Stimulated activated CD4-positive, alpha-beta T cell treated with anti-CD3 and anti-CD28 coated beads, Interleukin-4, amount 100 ng/mL, for 1 hour (primary cell): Measurements from ENCODE around the gene XXYLT1.
"Not testable (repeated sequence)": the region's sequence is repeated elsewhere in the genome, so short reads cannot be mapped to it uniquely, and the experiment has no call there.

Source experiments
- DNase-seq: peaks from one replicate; pipeline ENCODE4 v3.0.0-alpha.2; 2020

XXYLT1 gene

DNA sequence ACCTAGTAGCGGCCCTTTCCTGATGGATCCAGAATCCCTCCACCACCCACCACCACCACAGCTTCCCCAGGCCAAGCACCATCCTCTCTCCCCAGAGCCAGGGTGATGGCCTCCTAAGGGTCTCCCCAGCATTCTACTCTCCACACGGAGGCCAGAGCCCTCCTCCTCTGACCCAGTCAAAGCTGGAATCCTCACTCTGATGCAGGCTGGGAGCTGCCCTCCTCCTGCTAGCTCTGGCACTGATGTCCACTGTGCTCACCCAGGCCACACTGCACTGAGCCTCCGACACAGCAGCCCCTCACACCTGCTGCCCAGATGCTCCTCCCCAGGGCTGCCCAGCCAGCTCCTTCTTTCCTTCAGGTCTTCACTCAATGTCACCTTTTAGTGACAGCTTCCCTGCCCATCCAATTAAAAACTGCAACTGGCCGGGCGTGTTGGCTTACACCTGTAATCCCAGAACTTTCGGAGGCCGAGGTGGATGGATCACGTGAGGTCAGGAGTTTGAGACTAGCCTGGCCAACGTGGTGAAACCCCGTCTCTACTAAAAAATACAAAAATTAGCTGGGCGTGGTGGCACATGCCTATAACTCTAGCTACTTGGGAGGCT, 21.0 kb downstream of the XXYLT1 start:
- DNase-seq, result no peak

DNA sequence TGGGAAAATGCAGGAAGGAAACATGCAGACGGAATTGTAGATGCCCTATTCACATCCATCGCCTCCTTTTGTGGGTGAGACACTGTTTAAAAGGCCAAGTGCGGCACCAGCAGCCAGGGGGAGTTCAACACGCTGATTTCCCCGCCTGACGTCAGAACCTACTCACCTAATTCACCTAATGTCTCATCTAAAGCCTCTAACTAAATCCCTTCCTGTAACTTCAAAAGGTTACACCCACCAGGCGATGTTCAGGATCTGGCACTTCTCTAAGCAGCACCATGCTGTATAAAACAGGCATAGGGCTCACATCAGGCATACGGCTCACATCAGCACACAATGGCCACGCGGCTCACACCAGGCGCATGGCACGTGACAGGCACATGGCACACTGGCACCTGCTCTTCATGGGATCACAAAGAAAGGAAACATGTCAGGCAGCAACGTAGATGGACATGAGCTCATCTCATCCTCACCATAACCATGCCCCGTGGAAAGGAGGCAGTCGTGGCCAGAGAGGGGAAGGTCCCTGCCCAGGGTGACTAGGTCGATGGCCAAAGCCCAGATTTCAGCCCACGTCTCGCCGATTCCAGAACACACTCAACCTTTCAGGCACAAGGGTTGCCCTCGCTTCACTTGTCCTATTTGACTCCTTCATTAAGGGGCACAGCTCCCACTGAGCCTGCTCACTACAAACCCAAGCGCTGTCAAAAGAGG, 21.7 kb downstream of the XXYLT1 start:
- no peak for DNase-seq

DNA sequence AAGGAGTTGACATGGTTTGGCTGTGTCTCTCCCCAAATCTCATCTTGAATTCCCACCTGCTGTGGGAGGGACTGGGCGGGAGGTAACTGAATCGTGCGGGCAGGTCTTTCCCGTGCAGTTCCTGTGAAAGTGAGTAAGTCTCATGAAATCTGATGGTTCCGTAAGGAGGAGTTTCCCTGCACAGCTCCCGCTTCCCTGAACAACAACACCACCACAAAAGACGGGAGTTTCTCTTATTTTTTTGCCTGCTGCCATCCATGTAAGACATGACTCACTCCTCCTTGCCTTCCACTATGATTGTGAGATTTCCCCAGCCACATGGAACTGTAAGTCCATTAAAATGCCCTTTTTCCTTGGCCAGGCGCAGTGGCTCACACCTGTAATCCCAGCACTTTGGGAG, 22.7 kb downstream of the XXYLT1 start:
- DNase-seq, result no peak

DNA sequence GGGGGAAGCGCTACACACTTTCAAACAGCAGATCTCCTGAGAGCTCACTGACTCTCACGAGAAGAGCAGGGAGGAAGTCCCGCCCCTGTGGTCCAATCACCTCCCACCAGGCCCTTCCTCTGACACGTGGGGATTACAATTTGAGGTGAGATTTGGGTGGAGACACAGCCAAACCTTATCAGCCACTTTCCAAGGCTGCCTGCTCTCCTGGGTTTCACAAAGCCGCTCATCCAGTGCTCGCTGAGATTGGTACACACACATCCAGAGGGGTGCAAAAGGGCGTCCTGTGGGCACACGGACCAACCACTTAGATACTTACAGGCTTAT, 23.1 kb downstream of the XXYLT1 start:
- DNase-seq, result no peak

DNA sequence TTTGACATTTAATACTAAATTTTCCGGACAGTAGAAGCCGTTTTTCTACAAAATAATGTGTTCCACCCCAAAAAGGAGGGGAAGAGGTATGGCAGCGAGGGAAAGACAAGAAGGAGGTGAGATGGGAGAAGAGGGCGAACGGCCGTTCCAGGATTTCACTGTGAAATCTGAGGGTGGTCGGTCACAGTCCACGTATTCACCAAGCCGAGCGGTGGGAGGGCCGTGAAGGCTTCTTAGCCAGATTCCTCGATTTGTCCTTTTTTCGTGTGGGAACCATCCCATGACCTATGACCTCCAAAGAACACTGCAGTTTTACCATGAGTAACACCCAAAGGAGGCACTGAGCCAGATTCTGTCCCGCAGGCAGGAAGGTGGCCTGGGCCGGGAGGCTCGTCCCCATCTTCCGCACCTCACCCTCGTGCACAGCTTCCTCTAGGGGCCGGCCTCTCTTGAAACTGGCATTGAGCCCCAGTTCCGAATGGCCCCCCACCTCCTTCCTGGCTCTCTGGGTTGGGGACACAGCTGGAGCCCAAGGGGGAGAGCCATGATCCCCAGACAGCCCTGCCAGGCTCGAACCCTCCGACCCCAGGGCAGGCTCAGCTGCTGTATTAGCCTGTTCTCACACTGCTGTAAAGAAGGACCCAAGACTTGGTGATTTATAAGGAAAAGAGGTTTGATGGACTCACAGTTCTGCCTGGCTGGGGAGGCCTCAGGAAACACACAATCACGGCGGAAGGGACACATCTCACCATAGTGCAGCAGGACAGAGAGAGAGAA, 23.7 kb downstream of the XXYLT1 start:
- no peak for DNase-seq

DNA sequence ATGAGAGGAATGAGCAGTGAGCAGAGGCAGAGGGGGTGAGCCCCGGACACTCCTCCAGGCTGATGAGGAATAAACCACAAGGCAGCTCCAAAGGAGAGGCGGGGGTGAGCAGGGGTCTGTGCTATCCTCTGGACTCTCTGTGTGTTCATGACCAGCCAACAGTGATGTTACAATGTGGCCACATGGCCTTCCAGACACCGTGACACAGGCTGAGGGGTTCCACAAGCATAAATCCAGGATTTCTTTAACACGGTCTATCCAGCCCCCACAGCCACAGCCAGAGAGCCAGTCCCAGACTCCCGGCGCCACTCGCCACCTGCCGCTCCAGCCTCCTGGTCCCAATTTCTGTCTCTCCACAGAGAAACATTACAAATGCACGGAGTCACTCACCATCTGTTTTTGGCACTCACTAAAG, 24.4 kb downstream of the XXYLT1 start:
- DNase-seq, result no peak

DNA sequence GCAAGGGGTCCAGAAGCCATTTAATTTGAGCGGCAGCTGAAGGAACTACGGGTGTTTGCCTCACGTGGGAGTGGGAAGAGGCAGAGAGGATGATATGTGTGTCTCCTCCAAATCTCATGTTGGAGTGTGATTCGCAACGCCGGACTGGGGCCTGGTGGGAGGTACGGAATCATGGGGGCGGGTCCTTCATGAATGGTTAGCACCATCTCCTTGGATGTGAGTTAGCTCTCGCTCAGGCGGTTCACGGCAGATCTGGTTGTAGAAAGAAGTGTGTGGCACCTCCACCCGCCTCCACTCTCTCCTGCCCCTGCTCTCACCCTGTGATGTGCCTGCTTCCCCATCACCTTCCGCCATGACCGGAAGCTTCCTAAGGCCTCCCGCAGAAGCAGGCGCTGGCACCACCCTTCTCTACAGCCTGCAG, 25.4 kb downstream of the XXYLT1 start:
- no peak for DNase-seq

DNA sequence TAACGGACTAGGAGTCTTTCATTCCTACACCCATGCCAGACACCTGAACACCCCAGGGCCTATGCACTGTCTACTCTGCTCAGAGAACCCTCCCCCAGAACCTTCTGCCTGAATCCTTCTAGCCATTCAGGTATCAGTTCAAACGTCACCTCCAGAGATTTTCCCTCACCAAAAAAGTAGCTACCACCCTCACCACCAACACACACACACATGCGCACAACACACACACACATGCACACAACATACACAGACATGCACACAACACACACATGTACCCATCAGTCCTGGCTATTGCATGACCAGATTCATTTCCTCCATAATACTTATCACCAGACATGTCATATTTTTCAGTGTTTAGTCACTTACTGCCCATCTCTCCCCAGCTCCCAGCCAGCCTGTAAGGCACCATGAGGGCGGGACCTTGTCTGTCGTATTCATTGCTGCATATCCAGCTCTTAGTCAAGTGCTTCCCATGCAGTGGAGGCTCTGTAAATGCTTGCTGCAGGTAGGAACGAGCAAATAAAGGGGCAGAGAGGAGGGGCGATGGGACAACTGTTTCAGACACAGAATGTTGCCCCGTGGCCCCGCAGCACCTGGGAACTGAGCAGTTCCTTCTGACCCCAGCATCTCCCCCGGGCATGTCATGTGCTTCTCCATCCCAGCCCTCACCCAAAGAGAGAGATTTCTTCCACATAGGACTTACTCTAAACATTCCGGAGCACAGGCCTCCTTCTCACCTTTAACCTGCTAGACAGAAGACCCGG, 29.2 kb downstream of the XXYLT1 start:
- no peak for DNase-seq

DNA sequence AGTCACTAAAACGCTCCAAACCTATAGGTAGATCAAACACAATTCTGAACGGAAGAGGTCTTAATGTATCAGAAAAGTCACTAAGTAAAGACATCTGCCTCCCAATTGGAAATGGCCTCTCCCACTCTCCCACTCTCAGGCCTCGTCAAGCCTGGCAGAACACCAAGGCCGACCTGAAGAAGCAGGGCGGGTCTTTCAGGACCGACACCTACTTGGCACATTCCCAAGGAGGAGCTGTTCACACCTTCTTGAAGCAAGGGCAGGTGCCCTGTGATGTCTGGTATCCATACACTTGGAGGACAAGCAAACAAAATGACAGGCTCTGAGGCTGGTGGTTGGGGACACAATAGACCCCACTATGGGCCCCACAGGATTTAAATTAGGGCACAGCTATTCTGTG, 30.0 kb downstream of the XXYLT1 start:
- no peak for DNase-seq

DNA sequence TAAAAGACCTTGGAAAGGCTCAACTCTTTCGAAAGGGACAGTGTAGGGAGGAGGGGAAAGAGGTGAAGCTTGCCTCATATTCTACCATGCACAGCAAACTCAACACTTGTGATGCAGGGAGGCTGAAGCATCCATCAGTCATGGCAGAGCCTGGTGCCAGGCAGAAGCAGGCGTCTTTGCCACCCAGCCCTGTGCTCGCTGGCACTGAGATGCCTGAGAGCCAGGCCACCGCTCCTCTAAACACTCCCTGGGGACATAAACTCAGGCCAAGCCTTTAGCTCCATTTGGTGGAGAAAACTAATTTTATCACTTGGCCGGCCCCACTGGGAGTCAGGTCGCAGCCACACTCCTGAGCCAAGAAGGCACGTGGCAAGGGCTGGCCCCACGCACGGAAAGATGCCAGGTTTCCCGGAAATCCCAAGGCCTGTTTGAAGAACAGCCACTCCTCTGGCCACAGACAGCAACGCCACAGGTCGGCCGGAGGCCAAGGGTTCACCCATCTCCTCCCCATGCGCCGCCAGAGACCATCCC, 30.7 kb downstream of the XXYLT1 start:
- DNase-seq, result no peak

DNA sequence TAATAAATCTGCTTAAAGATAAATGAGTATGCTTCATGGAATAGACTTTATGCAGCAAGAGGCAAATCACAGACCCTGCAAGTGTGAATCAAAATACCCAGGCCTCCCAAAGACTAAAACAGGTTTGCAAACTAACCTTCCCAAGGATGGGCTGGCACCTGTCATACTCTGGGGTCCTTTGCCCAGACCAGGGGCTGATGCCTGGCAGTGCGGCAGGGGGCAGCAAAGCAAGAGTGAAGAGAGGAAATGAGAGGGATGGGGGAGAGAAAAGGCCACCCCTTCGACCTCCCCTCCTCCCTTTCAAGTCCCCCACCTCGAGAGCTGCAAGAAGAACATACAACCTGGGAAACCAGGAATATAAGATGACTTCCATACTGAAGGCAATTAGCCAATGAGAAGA, 31.8 kb downstream of the XXYLT1 start:
- DNase-seq, result no peak

DNA sequence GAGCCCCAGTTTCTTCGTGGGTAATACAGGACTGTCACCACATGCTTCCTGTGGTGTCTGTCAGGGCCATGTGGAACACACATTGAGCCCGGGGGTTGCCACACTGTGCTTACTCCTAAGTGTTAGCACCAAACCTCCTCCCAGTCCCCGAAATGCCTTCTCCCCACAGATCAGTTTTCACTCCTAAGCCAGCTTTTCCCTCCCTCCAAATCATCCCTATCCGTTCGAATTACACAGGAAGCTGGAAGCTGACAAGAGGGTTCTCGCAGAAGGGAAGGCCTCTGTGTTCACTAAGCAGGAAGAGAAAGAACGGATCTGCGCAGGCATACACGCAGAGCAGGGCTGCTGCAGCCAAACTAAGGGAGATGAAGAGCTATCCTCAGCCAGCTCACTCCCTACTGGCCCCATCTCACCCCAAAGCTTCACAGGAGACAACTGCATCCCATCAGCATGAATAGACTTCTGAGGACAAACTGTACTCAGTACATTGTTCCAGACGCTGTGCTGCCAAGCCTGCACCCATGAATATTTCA, 32.3 kb downstream of the XXYLT1 start:
- no peak for DNase-seq

DNA sequence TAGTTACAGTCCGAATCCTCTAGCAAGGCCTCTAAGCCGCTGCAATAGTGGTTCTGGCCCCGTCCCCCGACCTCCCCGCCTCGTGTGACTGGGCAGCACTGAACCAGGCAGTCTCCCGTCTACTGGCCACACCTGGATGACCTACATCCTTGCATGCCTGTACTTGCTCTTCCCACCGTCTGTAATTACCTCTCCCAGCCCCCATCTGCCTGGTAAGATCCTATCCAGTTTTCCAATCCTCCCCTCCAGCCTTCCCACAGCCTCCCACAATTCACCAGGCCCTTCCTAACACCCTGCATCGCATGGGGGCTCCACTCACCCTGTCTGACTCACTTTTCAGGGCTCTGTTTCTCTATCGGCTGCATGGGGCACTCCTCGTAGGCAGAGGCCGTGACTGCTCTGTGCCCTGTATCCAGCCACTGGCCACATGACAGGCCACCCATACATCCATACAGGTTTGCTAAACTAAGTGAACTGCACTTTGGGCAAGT, 32.8 kb downstream of the XXYLT1 start:
- DNase-seq, result no peak

DNA sequence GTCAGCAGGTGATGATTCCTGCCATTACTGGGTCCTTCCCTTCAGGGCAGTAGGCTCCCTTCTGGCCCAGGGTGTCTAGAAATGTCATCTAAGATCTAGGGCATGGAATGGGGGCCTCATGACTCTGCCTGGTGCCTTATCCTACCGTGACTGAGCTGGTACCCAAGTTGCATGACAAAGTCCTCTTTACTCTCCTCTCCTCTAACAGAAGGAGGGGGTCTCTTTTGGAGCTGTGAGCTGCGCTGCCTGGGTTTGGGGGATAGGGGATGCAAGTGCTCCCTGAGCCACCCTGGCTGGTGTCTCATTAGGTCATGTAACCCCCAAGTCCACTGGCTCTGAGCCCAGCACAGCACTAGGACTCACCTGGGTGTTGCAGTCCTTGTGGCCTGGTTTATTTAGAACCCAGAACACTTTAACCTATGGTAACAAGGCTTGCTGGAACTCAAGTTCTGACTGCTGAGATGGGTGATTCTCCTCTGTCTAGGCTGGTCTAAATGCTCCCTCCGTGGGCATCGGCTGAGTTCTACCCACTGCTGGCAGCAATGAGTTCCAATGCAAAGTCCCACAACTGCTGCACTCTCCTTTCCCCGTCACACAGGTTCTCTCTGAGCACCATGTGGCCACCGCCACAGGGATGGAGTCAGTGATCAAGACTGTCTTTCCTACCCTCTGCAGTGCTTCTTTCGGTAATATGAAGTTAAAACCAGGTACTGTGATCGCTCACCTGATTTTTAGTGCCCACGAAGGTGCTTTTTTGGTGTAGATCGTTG, 34.0 kb downstream of the XXYLT1 start:
- no peak for DNase-seq

DNA sequence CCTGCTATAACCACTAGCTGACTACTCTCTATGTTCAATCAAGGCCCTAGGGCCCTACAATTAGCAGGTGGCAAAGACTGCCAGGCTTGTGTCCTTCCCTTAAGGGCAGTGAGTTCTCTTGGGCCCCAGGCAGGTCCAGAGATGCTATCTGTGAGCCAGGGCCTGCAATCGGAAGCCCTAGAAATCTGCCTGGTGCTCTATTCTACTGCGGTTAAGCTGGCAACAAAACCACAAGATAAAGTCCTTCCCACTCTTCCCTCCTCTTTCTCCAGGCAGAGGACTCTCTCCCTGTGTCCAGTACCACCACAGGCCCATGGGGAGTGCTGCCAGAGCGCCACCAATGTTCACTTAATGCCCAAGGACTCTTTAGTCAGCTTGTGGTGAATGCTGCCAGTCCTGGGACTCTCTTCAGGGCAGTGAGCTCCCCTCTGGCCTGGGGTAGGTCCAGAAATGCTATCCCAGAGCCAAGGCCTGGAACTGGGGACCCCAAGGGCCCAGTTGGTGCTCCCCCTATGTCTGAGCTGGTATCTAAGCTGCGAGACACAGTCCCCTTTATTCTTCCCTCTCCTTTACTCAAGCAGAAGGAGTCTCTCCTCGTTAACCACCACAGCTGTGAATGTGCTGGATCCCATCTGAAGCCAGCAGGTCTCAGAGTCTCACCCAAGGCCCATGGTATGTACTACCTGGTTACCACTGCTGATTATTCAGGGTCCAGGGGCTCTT, 34.7 kb downstream of the XXYLT1 start:
- DNase-seq, result no peak

DNA sequence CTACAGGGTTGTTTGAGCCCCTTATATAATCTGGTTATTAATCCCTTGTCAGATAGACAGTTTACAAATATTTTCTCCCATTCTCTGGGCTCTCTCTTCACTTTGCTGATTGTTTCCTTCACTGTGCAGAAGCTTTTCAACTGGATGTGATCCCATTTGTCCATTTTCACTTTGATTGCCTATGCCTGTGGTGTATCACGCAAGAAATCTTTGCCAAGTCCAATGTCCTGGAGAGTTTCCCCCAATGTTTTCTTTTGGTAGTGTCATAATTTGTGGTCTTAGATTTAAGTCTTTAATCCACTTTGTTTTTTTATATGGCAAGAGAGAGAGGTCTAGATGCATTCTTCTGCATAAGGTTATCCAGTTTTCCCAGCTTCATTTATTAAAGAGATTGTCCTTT, 40.7 kb downstream of the XXYLT1 start:
- DNase-seq, result no peak

DNA sequence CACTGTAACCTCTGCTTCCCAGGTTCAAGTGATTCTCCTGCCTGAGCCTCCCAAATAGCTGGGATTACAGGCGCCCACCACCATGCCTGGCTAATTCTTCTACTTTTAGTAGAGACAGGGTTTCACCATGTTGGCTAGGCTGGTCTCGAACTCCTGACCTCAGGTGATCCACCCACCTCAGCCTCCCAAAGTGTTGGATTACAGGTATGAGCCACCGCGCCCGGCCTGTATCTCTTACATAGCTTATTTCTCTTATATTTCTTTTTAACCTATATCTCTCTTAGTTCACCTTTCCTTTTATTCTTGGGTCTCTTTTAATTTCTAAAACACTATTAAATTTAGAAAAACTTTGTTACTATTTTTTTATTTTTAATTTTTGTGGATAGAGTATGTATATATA, 42.1 kb downstream of the XXYLT1 start:
- not testable (repeated sequence) for DNase-seq

DNA sequence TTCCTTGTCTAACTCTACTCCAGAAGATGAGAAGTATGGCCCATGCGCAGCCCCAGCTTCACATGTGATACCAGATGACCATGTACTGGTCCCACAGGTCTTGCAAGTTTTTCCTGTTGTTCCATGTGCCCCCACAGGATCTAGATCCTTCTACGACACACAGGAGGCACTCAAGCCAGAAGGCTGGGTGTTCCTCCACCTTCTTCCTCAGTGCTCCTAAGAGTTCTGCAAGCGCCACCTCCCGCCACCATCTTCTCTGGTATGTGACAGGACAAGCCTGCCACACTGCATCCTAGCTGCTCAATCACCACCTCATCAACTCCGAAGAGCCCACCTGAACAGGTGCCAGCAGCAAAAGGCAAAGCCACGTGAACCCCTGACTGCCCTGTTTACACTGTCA, 43.1 kb downstream of the XXYLT1 start:
- no peak for DNase-seq

DNA sequence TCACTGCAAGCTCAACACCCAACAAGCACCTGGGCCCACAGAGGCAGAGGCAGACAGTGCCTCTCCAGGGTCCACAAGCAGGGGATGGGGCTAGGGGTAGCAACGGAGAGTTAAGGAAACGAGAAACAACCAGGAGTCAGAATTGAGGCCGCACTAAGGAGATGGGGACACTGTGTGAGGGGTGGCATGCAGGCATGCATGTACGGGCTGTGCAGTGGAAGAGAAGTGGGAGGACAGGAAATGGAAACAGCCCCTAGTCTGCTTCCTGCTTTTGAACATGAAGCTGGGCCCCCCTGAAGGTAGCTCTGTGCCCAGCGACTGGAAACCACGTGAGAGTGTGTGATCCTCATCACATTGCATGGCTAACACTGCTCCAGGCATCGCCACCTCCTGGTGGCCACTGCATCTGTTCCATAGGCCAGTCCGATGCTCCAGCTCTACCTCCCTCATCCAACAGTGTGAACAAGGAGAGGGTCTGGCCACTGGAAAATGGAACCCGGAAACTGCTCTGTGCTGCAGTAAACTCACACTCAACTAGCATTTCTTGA, 44.0 kb downstream of the XXYLT1 start:
- DNase-seq, result no peak

DNA sequence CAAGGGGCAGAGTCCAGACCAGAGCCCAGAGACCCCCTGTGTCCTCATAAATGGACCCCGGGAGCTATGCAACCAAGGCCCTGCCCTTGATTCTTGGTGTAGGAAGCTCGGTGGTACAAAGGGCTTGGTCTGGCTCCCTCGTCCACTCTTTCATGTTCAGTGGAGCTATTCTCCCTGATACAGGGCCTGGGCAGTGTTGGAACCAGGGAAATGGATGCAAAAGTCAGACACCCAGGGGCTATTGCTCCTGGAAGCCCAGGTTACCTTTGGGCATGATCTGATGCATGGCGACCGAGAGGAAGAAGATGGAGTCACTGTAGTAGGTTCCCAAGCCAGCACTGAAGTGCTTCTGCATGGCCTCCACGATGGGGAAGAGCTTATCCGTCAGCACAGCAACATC, 44.5 kb downstream of the XXYLT1 start:
- DNase-seq, result no peak

DNA sequence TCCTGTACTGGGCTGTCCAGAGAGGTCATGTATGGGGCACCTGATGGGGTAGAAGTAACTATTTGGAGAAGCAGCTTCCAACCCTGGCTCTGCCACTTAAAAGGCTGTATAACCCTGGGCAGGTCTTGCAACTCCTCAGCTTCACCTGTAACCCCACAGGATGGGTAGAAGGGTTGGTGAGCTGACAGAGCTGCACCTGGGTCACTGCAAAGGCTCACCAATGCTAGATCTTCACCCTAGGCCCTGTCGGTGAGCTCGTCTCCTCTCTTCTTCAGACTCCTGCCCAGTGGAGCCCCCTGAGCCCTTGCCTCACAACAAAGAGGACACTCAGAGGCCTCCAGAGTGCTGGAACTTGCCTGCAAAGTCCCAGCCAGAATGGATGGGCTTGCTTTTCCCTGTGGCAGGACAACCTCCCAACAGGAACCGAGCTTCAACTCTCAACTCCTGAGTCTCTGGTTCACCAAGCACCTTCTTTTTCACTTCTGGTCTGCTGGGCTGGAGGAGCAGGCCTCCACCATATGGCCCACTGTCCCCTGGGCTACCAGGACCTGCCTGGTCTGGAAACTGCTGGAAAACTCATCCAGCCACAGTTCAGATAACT, 45.9 kb downstream of the XXYLT1 start:
- no peak for DNase-seq
